Central memory CD8-positive, alpha-beta T cell (primary cell): ENCODE measurements around the gene TMEM184A.

Experiments
- ATAC-seq: fragments of 150-1000 bp; cut with Tn5 transposase; replicated peaks from 2 replicates; pipeline ENCODE4 v1.10.0; 2022; ENCODE audit warnings: mild to moderate bottlenecking, moderate FRiP score, moderate number of reproducible peaks; ENCODE audit not compliant: poor library complexity, severe bottlenecking; ENCODE audit errors: extremely low read depth
- DNase-seq, 2 donors: peaks; one replicate each; pipeline ENCODE4 v3.0.0; 2021; ENCODE audit warnings: low spot score in 2 of 2
- H3K27ac Mint-ChIP-seq: one replicate; pipeline ENCODE4 v1.8.0; 2022; ENCODE audit warnings: low read depth, mild to moderate bottlenecking, moderate library complexity, mixed read lengths
- H3K27me3 Mint-ChIP-seq: one replicate; pipeline ENCODE4 v1.8.0; 2022; ENCODE audit warnings: mixed read lengths
- H3K36me3 Mint-ChIP-seq: one replicate; pipeline ENCODE4 v1.8.0; 2022; ENCODE audit warnings: mild to moderate bottlenecking, moderate library complexity, mixed read lengths; ENCODE audit not compliant: insufficient read depth
- H3K4me1 Mint-ChIP-seq: one replicate; pipeline ENCODE4 v1.8.0; 2022; ENCODE audit warnings: mixed read lengths
- H3K4me3 Mint-ChIP-seq: one replicate; pipeline ENCODE4 v1.8.0; 2022; ENCODE audit warnings: mild to moderate bottlenecking, moderate library complexity, mixed read lengths
- H3K9me3 Mint-ChIP-seq: one replicate; pipeline ENCODE4 v1.8.0; 2022; ENCODE audit warnings: mixed read lengths

The TMEM184A gene

DNA sequence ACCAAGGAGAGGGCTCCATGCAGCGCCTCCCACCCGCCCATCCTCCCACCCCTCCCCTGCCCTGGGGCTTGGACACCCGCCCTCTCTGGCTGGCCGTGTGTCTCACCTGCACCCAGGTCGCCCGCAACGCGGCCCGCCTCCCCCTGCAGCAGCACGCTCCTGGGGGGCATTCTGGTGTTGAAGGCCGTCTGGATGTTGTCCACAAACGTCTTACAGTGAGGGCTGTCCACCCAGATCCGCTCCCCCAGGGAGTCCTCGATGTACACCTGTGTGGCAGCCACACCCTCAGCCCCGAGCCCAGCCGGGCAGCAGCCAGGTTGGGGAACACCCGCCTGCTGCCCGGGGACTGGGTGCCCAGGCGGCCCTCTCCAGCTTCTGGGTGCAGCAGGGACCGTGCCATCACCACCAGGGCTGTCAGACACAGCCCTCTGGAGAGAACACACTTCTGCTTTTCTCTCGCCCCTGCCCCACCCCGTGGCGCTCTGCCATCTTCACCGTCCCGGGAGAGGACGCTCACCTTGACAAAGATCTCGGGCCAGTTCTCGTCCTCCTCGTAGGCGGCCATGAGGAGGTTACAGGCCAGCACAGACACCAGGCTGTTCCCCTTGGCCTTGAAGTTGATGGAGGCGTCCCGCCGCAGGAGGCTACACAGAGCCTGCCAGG lies 56.5 kb downstream of the TMEM184A start:
- H3K4me3 Mint-ChIP-seq, result no peak overlapping the region
- H3K9me3 Mint-ChIP-seq, result no peaks in the 10 kb centered on the region

DNA sequence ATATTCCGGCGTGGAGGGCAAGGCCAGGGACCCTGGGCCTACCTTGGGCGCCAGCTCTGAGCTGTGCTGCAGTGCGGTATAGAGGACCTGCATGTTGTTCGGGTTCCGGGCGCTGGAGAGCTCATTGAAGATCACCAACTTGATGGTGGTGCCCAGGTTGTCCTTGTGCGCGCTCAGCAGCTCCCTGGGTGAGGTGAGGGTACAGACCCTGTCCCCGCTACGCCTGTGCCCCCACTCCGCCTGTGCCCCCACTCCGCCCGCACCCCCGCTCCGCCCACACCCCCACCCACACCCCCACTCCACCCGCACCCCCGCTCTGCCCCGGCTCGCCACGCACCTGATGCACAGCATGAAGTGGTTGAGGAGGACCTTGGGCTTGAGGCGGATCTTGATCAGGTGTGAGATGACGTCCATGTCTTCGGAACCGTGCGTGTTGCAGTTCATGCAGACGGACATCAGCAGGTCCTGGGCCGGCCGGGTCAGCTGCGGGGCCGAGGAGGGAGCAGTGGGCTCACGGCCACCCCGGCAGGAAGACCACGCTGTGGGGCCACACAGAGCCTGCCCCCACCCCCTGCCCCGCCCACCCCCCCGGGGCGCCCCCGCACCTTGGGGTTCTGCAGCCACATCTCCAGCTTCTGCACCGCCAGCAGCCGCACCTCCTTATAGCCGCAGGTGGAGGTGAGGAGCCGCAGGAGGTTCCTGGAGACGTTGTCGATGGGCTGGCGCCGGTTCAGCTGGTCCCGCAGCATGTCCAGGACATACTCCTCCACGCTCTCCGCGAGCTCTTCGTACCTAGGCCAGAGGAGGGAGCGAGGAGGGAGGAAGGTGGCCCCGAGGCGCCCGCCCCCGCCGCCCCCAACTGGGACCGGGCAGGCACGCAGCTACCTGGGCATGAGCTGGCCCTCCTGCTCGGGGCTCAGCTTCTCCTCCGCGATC lies 57.4 kb downstream of the TMEM184A start:
- H3K27me3 Mint-ChIP-seq, result no peaks in the 10 kb centered on the region
- DNase-seq (no peak), ATAC-seq (no peak)
- H3K36me3 Mint-ChIP-seq, result peaks cover 26% of the 10 kb centered on the region
- peaks cover 31% of the 10 kb centered on the region for H3K4me1 Mint-ChIP-seq
- H3K27ac Mint-ChIP-seq, result no peak overlapping the region
- no peak overlapping the region for H3K4me3 Mint-ChIP-seq
- no peaks in the 10 kb centered on the region for H3K9me3 Mint-ChIP-seq

More for the DNA sequence above, 56.5 kb downstream of the TMEM184A start:
- Mint-ChIP-seq H3K4me1 (peaks cover 31% of the 10 kb centered on the region), H3K27ac (no peak overlapping the region), H3K27me3 (no peaks in the 10 kb centered on the region), H3K36me3 (peaks cover 29% of the 10 kb centered on the region)
- no peak for DNase-seq
- no peak for ATAC-seq

DNA sequence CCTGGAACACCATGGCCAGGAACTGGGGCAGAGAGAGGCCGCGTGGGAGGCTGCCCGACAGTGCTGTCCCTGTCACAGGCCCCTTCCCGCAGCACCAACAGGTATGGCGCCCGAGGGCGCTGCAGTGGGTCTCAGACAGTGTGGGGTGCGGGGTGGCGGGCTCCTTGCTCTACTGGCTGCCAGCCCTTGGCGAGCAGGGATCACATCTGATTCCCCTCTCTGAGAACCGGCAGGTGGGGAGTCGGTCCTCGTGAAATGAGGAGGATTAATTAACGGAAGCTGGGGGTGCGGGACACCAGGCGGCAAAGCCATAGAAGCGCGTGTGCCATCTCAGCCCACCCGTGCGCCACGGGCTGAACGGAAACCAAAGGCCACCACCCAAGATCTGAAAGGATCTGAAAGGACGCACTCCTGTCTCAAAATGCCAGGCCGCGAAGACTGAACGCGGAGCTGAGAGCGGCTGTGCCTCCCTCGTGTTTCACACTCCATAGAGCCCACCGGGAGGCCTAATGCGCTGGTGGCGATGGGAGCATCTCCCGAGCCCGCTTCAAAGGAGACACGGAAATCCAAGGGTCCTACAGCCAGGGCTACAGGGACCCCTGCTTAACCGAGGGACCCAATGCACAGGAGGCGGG lies 58.6 kb downstream of the TMEM184A start:
- H3K9me3 Mint-ChIP-seq, result no peaks in the 10 kb centered on the region
- no peaks in the 10 kb centered on the region for H3K27me3 Mint-ChIP-seq
- H3K4me3 Mint-ChIP-seq, result no peak overlapping the region
- ATAC-seq (no peak), DNase-seq (no peak)
- peaks cover 27% of the 10 kb centered on the region for H3K36me3 Mint-ChIP-seq
- H3K4me1 Mint-ChIP-seq, result peaks cover 19% of the 10 kb centered on the region
- no peak overlapping the region for H3K27ac Mint-ChIP-seq

DNA sequence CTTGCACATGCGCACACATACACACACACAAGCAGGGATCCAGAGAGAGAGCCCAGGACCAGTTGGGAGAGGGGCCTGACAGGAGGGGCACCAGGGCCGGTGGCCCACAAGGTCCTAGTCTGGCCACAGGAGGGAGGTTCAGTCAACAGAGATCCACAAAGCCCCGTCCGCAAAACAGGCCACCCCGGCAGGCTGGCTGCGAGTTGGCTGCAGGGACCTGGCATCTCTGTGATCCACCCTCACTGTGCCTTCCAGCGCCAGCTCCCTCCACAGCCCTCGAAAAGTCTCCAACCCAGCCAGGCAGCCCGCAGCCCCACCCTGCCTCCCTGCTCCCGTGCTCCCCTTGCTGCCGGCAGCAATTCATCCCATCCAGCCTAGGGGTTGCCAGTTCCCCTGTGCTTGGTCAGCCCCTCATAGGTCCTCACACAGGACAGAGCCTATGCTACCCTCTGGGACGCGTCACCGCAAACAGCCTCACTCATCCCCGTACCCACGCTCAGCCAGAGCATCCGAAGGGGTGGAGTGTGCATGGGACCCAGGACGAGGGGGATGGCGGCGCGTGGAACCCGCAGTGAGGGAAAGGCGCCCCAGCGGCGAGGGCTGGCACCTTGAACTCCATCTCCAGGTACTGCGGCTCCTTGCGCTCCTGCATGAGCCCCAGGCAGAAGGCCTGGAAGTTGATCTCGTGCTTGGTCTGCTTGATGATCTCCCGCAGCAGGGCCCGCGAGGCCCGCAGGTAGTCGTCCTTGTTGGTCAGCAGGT lies 59.3 kb downstream of the TMEM184A start:
- no peak for ATAC-seq

DNA sequence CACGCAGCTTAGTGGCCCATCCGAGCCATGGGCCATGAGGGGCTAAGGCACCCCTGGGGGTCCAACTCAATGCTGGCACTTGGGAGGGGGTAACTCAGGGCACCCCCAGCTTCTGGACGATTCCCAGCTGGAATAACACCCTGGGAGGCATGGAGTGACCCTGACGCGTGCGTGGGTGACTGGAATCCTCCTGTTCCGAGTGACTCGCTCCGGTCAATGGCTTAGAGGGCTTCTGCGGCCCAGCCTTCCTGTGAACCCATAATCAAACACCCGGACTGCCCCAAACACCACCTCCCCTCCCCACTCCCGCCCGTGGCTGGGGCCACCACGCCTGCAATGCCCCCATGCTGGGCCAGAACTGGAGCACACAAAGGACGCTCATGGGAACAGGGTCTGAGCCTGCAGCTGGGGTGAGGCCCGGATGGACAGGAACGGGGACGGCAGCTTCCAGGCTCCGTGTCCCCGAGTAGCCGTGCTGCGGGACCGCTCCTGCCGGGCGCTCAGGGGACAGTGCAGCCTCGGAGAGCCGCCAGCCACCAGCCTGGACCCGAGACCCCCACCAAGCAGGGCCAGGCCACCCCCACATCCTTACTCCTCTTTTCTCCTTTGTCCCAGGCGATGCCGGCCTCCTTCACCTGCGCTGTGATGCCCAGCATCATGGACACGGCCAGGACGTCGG lies 60.3 kb downstream of the TMEM184A start:
- H3K36me3 Mint-ChIP-seq, result peaks cover 23% of the 10 kb centered on the region
- no peaks in the 10 kb centered on the region for H3K27me3 Mint-ChIP-seq
- peaks cover 5% of the 10 kb centered on the region for H3K4me1 Mint-ChIP-seq
- DNase-seq (no peak), ATAC-seq (no peak)
- H3K9me3 Mint-ChIP-seq, result no peaks in the 10 kb centered on the region
- no peak overlapping the region for H3K27ac Mint-ChIP-seq
- H3K4me3 Mint-ChIP-seq, result no peak overlapping the region

More for the DNA sequence above, 59.3 kb downstream of the TMEM184A start:
- Mint-ChIP-seq H3K27ac (no peak overlapping the region), H3K27me3 (no peaks in the 10 kb centered on the region), H3K9me3 (no peaks in the 10 kb centered on the region), H3K4me1 (peaks cover 12% of the 10 kb centered on the region), H3K4me3 (no peak overlapping the region), H3K36me3 (peaks cover 21% of the 10 kb centered on the region)
- no peak for DNase-seq

DNA sequence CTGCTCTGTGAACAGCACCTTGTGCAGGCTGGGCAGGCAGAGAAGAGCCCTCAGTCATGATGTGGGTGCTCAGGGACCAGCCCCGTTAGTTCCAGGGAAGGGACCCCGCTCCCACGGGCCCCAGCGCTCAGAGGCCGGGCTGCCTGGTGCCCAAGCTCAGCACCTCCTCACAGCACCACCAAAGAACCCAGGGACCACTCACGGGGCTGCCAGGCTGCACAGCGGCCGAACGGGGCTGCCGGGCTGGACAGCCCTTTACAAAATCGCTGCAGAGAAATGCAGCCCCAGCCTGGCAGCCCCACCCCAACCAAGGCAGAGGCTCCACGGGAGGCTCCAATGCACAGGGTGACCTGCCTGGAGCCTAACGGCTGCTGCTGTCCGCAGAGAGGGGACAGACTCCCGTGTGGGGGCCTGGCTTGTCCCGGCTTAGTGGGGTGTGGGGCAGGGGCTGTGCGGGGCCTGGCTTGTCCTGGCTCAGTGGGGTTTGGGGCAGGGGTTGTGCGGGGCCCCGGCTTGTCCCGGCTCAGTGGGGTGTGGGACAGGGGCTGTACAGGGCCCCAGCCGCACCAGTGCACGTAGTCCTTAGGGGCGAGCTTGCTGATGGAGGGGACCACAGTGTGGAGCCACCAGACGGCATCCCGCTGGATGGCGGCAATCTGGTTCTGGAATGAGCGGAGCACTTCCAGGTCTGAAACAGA lies 61.0 kb downstream of the TMEM184A start:
- ATAC-seq, result no peak

DNA sequence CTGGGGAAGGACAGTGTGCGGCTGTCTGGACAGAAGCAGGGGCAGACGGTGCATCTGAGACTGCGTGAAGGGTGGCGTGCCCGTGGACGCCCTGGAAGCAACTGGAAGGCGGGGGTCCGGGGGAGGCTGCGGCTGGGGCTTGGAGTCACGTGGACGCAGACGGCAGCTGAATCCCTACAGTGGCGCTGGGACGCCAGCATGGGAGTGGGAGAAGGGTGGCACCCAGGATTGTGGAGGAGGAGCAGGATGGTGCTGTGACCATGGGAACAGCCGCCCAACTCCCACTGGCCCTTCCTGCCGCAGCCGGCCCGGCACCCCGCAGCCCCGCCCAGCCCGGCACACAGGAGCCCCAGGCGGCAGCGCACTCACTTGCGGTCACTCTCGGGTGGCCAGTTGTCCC lies 61.6 kb downstream of the TMEM184A start:
- H3K36me3 Mint-ChIP-seq, result peaks cover 21% of the 10 kb centered on the region
- H3K4me1 Mint-ChIP-seq, result no peaks in the 10 kb centered on the region
- H3K27ac Mint-ChIP-seq, result no peak overlapping the region
- H3K4me3 Mint-ChIP-seq, result no peak overlapping the region
- ATAC-seq (no peak), DNase-seq (no peak)
- H3K9me3 Mint-ChIP-seq, result no peaks in the 10 kb centered on the region
- no peaks in the 10 kb centered on the region for H3K27me3 Mint-ChIP-seq

More for the DNA sequence above, 61.0 kb downstream of the TMEM184A start:
- no peaks in the 10 kb centered on the region for H3K9me3 Mint-ChIP-seq
- H3K36me3 Mint-ChIP-seq, result peaks cover 19% of the 10 kb centered on the region
- no peaks in the 10 kb centered on the region for H3K4me1 Mint-ChIP-seq
- no peak overlapping the region for H3K27ac Mint-ChIP-seq
- H3K4me3 Mint-ChIP-seq, result no peak overlapping the region
- no peaks in the 10 kb centered on the region for H3K27me3 Mint-ChIP-seq
- no peak for DNase-seq

DNA sequence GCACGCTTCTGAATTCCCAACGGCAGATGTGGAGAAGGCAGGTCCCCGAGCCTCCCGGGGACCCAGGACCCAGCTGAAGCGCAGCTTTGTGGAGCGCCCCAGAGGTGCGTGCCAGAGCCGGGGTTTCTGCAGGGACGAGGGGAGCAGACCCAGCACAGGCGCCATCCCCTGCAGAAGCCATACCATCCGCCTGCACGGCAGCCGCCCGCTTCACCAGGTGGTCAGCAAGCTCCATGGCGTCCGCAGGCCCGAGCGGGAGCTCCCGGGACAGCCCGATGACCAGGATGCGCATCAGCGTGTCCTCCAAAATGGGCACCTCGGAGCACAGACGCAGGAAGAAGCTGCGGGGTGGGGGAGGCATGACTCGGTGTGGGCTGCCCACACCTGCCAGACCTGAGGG lies 62.4 kb downstream of the TMEM184A start:
- ATAC-seq (no peak), DNase-seq (no peak)
- Mint-ChIP-seq H3K27me3 (no peaks in the 10 kb centered on the region), H3K36me3 (peaks cover 20% of the 10 kb centered on the region), H3K4me3 (no peak overlapping the region), H3K9me3 (no peaks in the 10 kb centered on the region), H3K4me1 (no peaks in the 10 kb centered on the region), H3K27ac (no peak overlapping the region)

DNA sequence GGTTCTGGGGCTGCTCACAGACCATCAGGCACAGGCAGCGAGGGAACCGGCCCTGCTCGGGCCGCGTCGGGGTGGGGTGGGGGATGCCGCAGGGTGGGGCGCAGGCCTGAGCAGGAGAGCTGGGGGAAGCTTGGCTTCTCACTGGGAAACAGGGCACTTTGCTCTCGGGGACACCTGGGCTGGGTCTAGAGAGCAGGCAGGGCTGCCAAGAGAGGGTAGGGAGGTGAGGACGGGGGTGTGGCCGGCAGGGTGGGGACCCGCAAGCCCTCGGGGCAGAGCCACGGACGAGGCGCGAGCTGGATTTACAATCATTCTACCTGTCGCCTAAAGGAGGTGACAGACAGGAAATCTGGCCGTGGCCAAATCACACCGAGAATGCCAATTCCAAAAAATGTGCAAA lies 62.9 kb downstream of the TMEM184A start:
- H3K4me1 Mint-ChIP-seq, result no peaks in the 10 kb centered on the region
- peaks cover 20% of the 10 kb centered on the region for H3K36me3 Mint-ChIP-seq
- no peaks in the 10 kb centered on the region for H3K9me3 Mint-ChIP-seq
- no peak overlapping the region for H3K4me3 Mint-ChIP-seq
- no peaks in the 10 kb centered on the region for H3K27me3 Mint-ChIP-seq
- DNase-seq (no peak), ATAC-seq (no peak)
- H3K27ac Mint-ChIP-seq, result no peak overlapping the region

DNA sequence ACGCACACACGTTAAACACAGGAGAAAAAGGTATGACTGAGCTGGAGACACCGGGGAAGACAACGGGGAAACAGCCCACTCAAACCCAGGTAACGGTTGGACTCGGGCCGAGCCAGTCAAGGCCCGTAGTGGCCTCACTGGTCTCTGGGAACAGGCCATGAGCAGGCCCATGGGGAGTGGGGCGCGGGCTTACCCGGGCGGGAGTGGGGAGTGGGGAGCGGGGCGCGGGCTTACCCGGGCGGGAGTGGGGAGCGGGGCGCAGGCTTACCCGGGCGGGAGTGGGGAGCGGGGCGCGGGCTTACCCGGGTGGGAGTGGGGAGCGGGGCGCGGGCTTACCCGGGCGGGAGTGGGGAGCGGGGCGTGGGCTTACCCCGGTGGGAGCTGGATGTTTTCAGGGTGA lies 63.4 kb downstream of the TMEM184A start:
- H3K36me3 Mint-ChIP-seq, result peaks cover 16% of the 10 kb centered on the region
- H3K9me3 Mint-ChIP-seq, result no peaks in the 10 kb centered on the region
- no peaks in the 10 kb centered on the region for H3K27me3 Mint-ChIP-seq
- no peaks in the 10 kb centered on the region for H3K4me1 Mint-ChIP-seq
- no peak overlapping the region for H3K27ac Mint-ChIP-seq
- DNase-seq (no peak), ATAC-seq (no peak)
- no peak overlapping the region for H3K4me3 Mint-ChIP-seq
